Measurements from ENCODE around the gene CYYR1.

DNA sequence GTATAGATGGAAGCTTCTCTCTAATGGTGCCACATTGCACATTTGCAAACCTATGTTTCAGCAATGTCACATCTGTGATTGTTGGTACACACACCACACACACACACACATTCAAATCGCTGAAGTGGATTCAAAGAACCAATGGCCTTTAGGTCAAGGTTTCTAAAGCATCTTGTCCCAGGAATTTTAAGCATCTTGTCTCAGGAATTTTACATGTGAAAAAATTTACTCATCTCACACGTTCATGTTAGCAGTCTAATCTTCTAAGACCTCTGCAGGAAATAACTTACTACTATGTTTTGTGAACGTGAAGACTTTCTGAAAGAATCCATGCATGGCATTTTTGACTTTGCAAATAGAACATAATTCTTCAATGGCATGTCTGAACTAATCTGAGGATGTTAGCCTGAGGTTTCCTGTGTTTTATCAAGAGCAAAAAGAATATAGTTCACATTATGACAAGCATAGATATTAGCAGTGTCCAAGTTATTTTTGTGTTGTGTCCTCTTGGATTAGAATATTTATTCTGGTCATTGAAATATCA lies 125.1 kb downstream of the CYYR1 start:
- TF ChIP-seq, protein P1, sequence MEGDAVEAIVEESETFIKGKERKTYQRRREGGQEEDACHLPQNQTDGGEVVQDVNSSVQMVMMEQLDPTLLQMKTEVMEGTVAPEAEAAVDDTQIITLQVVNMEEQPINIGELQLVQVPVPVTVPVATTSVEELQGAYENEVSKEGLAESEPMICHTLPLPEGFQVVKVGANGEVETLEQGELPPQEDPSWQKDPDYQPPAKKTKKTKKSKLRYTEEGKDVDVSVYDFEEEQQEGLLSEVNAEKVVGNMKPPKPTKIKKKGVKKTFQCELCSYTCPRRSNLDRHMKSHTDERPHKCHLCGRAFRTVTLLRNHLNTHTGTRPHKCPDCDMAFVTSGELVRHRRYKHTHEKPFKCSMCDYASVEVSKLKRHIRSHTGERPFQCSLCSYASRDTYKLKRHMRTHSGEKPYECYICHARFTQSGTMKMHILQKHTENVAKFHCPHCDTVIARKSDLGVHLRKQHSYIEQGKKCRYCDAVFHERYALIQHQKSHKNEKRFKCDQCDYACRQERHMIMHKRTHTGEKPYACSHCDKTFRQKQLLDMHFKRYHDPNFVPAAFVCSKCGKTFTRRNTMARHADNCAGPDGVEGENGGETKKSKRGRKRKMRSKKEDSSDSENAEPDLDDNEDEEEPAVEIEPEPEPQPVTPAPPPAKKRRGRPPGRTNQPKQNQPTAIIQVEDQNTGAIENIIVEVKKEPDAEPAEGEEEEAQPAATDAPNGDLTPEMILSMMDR (conservative IDR thresholded peaks at IDR 0.05; ENCODE audit: low read length): no peak
- TF ChIP-seq EZH2phosphoT487 (IDR thresholded peaks at IDR 0.05; ENCODE audit: borderline replicate concordance, low read depth, low read length): no peak
